ENCODE data around the gene RNASE3.

GRCh38 chr14:20848316-20848954, 42.8 kb upstream of the RNASE3 start:
- TF ChIP-seq POLR2AphosphoS5 (IDR thresholded peaks at IDR 0.05) (no peak), CTCF (IDR thresholded peaks at IDR 0.05; ENCODE audit: poor library complexity, severe bottlenecking) (no peak), EP300 (conservative IDR thresholded peaks at IDR 0.05; ENCODE audit: poor library complexity, severe bottlenecking) (no peak), RAD21 (conservative IDR thresholded peaks at IDR 0.05) (no peak), SMC3 (conservative IDR thresholded peaks at IDR 0.05; ENCODE audit: poor library complexity) (no peak)

All from neural cell (in vitro differentiated cells).